Memory B cell (primary cell): ENCODE results near the gene LHX2.
"Not testable (repeated sequence)": the region's sequence is repeated elsewhere in the genome, so short reads cannot be mapped to it uniquely, and the experiment has no call there.

Source experiments
- ATAC-seq: fragments of 150-1000 bp; cut with Tn5 transposase; 2 replicates; pipeline ENCODE4 v1.10.0; 2021; ENCODE audit warnings: low read depth, mild to moderate bottlenecking, moderate library complexity
- DNase-seq, 2 donors: peaks; one replicate each; pipeline ENCODE4 v3.0.0; 2022; ENCODE audit warnings: low spot score in 2 of 2
- H3K27ac Mint-ChIP-seq: one replicate; pipeline ENCODE4 v1.8.0; 2022; ENCODE audit warnings: mild to moderate bottlenecking, moderate library complexity, mixed read lengths
- H3K27me3 Mint-ChIP-seq: one replicate; pipeline ENCODE4 v1.8.0; 2022; ENCODE audit warnings: mixed read lengths
- H3K36me3 Mint-ChIP-seq: one replicate; pipeline ENCODE4 v1.8.0; 2022; ENCODE audit warnings: mild to moderate bottlenecking, mixed read lengths
- H3K4me1 Mint-ChIP-seq: one replicate; pipeline ENCODE4 v1.8.0; 2022; ENCODE audit warnings: mixed read lengths
- H3K4me3 Mint-ChIP-seq: one replicate; pipeline ENCODE4 v1.8.0; 2022; ENCODE audit warnings: mild to moderate bottlenecking, moderate library complexity, mixed read lengths
- H3K9me3 Mint-ChIP-seq: one replicate; pipeline ENCODE4 v1.8.0; 2022; ENCODE audit warnings: mixed read lengths

The LHX2 gene

DNA sequence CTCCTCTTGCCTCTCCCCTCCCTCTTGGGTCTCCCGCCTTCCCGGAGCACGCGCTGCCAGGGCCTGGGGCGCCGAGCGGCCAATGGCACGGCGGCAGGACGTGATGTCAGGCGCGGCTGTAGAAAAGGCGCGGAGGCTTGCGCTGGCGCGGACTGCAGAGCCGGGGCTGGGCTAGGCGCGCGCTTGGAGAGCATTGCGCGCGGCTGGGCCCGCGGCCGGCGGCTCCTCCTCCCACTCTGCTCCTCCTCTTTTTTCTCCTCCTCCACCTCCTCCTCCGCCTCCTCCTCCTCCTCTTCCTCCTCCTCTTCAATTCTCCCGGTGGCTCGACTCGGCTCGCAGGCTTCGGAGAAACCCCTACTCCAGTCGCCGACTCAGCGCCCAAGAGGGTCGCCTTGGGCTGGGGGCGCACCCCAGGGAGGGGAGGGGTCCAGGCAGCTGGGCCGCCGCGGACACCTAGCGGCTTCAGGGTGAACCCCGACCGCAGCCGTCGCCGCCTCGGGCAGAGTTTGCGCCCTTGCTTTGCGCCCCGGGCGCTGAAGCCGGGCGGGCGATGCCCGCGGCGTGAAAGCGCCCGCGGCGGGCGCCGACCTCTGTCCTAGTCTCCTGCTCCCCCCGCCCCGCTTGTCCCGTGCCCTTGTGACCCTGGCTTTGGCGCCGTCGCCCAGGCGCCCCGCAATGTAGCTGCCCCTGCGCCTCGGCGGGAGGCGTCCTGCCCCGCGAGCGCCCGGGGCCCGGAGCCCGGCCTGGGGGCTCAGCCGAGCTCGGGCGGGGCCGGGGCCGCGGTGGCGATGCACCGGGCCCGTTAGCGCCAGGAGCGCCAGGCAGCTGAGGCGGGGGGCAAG, at the start of gene LHX2:
Gene LHX2 (plus strand): TSS at position 309 of the 842 bp plus-strand sequence. CDS start 581 bp downstream, outside the sequence.
- H3K9me3 Mint-ChIP-seq, result no peaks in the 10 kb centered on the region
- peaks cover 27% of the 10 kb centered on the region for H3K4me1 Mint-ChIP-seq
- peak in 1 of 2 donors; percentile 39 for DNase-seq
- H3K4me3 Mint-ChIP-seq, result peak within 1 kb of the TSS; percentile 69
- no peak for ATAC-seq
- H3K27ac Mint-ChIP-seq, result no peak within 1 kb of the TSS
- no peaks in the 10 kb centered on the region for H3K36me3 Mint-ChIP-seq
- H3K27me3 Mint-ChIP-seq, result peaks cover 30% of the 10 kb centered on the region

DNA sequence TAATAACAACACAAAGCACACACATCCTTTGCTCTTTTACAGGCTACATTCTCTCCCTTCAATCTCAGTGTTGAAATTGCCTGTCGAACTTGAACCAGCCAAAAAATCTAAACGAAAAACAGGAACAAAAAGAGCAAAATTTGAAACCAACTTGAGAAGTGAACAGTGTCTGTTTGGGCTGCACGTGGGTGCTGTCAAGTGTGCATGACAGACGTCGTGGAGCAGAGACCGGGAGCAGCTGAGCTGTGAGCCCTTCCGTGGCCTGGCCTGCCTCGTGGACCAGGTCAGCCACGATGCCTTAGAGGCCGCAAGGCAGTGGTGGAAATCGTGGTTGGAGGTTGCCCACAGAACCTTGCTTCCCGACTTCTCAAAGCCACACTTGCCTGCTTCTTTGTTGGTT, 46.8 kb upstream of the LHX2 start:
- peaks cover 6% of the 10 kb centered on the region for H3K27me3 Mint-ChIP-seq
- no peak overlapping the region for H3K4me3 Mint-ChIP-seq
- H3K9me3 Mint-ChIP-seq, result peaks cover 1% of the 10 kb centered on the region
- DNase-seq (no peak), ATAC-seq (peak; percentile 56)
- H3K36me3 Mint-ChIP-seq, result peaks cover 2% of the 10 kb centered on the region
- peaks cover 10% of the 10 kb centered on the region for H3K4me1 Mint-ChIP-seq
- no peak overlapping the region for H3K27ac Mint-ChIP-seq

DNA sequence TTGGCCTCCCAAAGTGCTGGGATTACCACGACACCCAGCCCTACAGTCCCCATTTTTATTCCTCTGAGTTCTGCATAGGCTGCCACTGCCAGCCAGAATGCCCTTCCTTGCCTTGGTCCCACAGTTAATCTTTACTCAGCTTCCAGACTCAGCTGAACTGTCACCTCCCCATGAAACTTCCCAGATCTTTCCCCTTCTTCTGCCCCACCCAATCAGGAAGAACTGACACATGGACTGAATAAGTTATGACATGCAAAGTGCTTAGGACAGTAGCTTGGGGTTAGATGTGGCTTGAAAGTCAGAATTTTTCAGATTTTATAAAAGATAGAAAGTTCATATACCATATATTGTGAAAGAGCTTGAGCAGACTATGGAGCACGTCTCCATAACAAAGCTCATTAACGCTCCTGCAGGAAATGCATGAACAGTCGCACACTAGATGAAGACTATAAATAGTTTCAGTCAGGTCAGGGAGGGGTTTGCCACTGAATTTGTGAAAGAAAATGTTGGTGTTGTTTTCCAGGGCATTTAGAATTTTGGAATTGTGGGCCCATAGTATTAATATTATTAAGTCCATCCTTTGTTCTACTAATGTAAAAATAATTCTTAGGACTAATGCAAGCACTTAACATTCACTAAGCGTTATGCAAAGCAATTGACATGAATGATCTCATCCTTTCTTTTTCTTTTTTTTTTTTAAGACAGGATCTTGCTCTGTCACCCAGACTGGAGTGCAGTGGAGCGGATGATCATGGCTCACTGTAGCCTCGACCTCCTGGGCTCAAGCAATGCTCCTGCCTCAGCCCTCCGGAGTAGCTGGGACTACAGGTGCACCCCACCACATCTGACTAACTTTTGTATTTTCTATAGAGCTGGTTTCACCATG, 45.5 kb upstream of the LHX2 start:
- H3K4me1 Mint-ChIP-seq, result peaks cover 10% of the 10 kb centered on the region

GRCh38 chr9:123967323-123967722, 44.2 kb upstream of the LHX2 start:
- no peak for DNase-seq
- ATAC-seq, result no peak
- H3K4me1 Mint-ChIP-seq, result peaks cover 10% of the 10 kb centered on the region
- H3K9me3 Mint-ChIP-seq, result peaks cover 1% of the 10 kb centered on the region
- no peak overlapping the region for H3K4me3 Mint-ChIP-seq
- peaks cover 4% of the 10 kb centered on the region for H3K27me3 Mint-ChIP-seq
- no peak overlapping the region for H3K27ac Mint-ChIP-seq
- peaks cover 2% of the 10 kb centered on the region for H3K36me3 Mint-ChIP-seq

More for the DNA sequence above, 45.5 kb upstream of the LHX2 start:
- DNase-seq (no peak), ATAC-seq (no peak)
- H3K27ac Mint-ChIP-seq, result no peak overlapping the region
- H3K9me3 Mint-ChIP-seq, result peaks cover 1% of the 10 kb centered on the region
- peaks cover 4% of the 10 kb centered on the region for H3K27me3 Mint-ChIP-seq
- H3K4me3 Mint-ChIP-seq, result no peak overlapping the region
- peaks cover 2% of the 10 kb centered on the region for H3K36me3 Mint-ChIP-seq

GRCh38 chr9:123972618-123973017, 39.0 kb upstream of the LHX2 start:
- Mint-ChIP-seq H3K36me3 (peaks cover 2% of the 10 kb centered on the region), H3K9me3 (peaks cover 1% of the 10 kb centered on the region), H3K27ac (no peak overlapping the region), H3K4me1 (peaks cover 2% of the 10 kb centered on the region), H3K4me3 (no peak overlapping the region), H3K27me3 (peaks cover 8% of the 10 kb centered on the region)
- no peak for DNase-seq
- no peak for ATAC-seq

GRCh38 chr9:123973590-123974223, 37.9 kb upstream of the LHX2 start:
- Mint-ChIP-seq H3K9me3 (peaks cover 1% of the 10 kb centered on the region), H3K36me3 (peaks cover 2% of the 10 kb centered on the region), H3K4me3 (no peak overlapping the region), H3K27ac (no peak overlapping the region), H3K4me1 (peaks cover 2% of the 10 kb centered on the region), H3K27me3 (peaks cover 8% of the 10 kb centered on the region)
- no peak for ATAC-seq
- no peak for DNase-seq

- no peaks in the 10 kb centered on the region for H3K36me3 Mint-ChIP-seq
- H3K9me3 Mint-ChIP-seq, result peaks cover 5% of the 10 kb centered on the region
- H3K4me3 Mint-ChIP-seq, result no peak overlapping the region
- DNase-seq, result no peak
- H3K27me3 Mint-ChIP-seq, result peaks cover 5% of the 10 kb centered on the region
- H3K4me1 Mint-ChIP-seq, result no peaks in the 10 kb centered on the region
- H3K27ac Mint-ChIP-seq, result no peak overlapping the region
- ATAC-seq, result no peak
These were observed 37.1 kb upstream of the LHX2 start for GRCh38 chr9:123974471-123974870.

GRCh38 chr9:123975871-123976270, 35.7 kb upstream of the LHX2 start:
- DNase-seq (no peak), ATAC-seq (no peak)
- Mint-ChIP-seq H3K27ac (no peak overlapping the region), H3K4me1 (no peaks in the 10 kb centered on the region), H3K27me3 (peaks cover 7% of the 10 kb centered on the region), H3K4me3 (no peak overlapping the region), H3K9me3 (peaks cover 5% of the 10 kb centered on the region), H3K36me3 (no peaks in the 10 kb centered on the region)

DNA sequence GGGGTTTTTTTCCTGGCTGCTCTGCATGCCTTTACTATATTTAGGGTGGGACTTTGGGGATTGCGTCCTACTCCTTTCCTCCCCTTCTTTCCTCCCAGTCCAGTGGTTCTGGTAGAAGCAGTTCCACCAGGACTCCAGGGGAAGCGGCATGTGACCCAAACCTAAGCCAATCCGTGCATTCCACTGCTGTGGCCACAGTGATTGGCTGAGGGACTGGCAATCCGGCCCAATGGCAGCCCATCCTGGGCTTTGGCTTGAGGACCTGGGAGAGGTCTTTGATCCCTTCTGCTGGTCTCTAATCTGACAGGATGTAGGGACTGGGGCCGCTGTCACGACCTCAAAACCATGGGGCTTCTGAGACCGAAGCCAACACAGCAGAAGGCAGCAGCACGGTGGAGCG, 35.0 kb upstream of the LHX2 start:
- not testable (repeated sequence) for DNase-seq, H3K36me3 Mint-ChIP-seq, H3K9me3 Mint-ChIP-seq, H3K27me3 Mint-ChIP-seq, H3K4me3 Mint-ChIP-seq, H3K27ac Mint-ChIP-seq, H3K4me1 Mint-ChIP-seq, ATAC-seq

- Mint-ChIP-seq H3K27ac (no peak overlapping the region), H3K9me3 (peaks cover 5% of the 10 kb centered on the region), H3K4me3 (no peak overlapping the region), H3K27me3 (peaks cover 12% of the 10 kb centered on the region), H3K4me1 (no peaks in the 10 kb centered on the region), H3K36me3 (no peaks in the 10 kb centered on the region)
- ATAC-seq (no peak), DNase-seq (no peak)
These were observed 32.6 kb upstream of the LHX2 start for GRCh38 chr9:123978981-123979380.

- Mint-ChIP-seq H3K27me3 (peaks cover 21% of the 10 kb centered on the region), H3K27ac (no peak overlapping the region), H3K9me3 (peaks cover 5% of the 10 kb centered on the region), H3K36me3 (no peaks in the 10 kb centered on the region), H3K4me3 (no peak overlapping the region), H3K4me1 (no peaks in the 10 kb centered on the region)
- ATAC-seq (no peak), DNase-seq (no peak)
These were observed 29.0 kb upstream of the LHX2 start for GRCh38 chr9:123982535-123982934.

DNA sequence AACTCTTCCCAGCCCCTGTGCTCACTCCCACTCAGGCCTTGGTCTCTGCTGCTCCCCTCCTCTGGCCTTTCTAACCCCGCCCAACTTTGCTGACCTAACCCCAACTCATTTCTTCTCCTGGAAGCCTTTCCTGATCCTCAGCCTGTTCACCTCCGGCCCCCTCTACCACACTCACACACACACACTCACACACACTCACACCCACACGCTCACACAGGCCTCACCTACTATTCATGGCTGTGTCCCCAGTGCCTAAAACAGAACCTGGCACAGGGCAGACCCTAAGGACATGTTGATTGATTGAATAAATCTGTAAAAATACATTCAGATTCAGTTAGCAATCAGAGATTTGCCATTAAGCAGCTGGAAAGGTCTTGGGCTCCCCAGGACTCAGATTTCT, 28.5 kb upstream of the LHX2 start:
- Mint-ChIP-seq H3K9me3 (peaks cover 5% of the 10 kb centered on the region), H3K4me1 (no peaks in the 10 kb centered on the region), H3K36me3 (no peaks in the 10 kb centered on the region), H3K27me3 (peaks cover 22% of the 10 kb centered on the region), H3K27ac (no peak overlapping the region), H3K4me3 (no peak overlapping the region)
- DNase-seq (no peak), ATAC-seq (no peak)

- Mint-ChIP-seq H3K27me3 (peaks cover 27% of the 10 kb centered on the region), H3K4me1 (no peaks in the 10 kb centered on the region), H3K9me3 (no peaks in the 10 kb centered on the region), H3K36me3 (no peaks in the 10 kb centered on the region), H3K27ac (no peak overlapping the region), H3K4me3 (no peak overlapping the region)
- no peak for DNase-seq
- ATAC-seq, result no peak
These were observed 26.8 kb upstream of the LHX2 start for GRCh38 chr9:123984802-123985201.

- Mint-ChIP-seq H3K9me3 (no peaks in the 10 kb centered on the region), H3K4me3 (no peak overlapping the region), H3K27ac (no peak overlapping the region), H3K27me3 (peaks cover 26% of the 10 kb centered on the region), H3K36me3 (no peaks in the 10 kb centered on the region), H3K4me1 (no peaks in the 10 kb centered on the region)
- DNase-seq, result no peak
- ATAC-seq, result no peak
These were observed 25.7 kb upstream of the LHX2 start for GRCh38 chr9:123985869-123986268.
